Endothelial cell of umbilical vein (primary cell): Measurements from ENCODE around the gene CMSS1. TPM values are rescaled to one million over a fixed set of nuclear protein-coding genes. Genes with fewer than 3 reads are reported as not detected.
"Not testable (repeated sequence)": the region's sequence is repeated elsewhere in the genome, so short reads cannot be mapped to it uniquely, and the experiment has no call there.

ENCODE experiments used
- BruUV-seq: library from RNA; stranded (reverse); fragments of 400-500 nt; replicated peaks from 2 replicates; lab custom pipeline; 2021; lab: Mats Ljungman, UMichigan
- CTCF ChIA-PET: fragments of 300-600, 350-600 bp; sonication (Branson Sonifier 250); formaldehyde crosslinking; loops from one replicate; lab custom pipeline; 2021; ENCODE audit warnings: antibody characterized with exemption, inconsistent platforms; lab: Charles Lee
- POLR2A ChIA-PET: fragments of 300-600, 350-600 bp; sonication (Branson Sonifier 250); formaldehyde crosslinking; loops from one replicate; lab custom pipeline; 2021; ENCODE audit warnings: antibody characterized with exemption, inconsistent platforms; lab: Charles Lee
- DNase-seq: peaks from one replicate; pipeline ENCODE4 v3.0.0-alpha.2; 2011; ENCODE audit warnings: low read depth, low spot score
- FAIRE-seq: peaks from 2 replicates; lab custom pipeline; 2011; peaks lifted over from hg19 to GRCh38; lab: Jason Lieb, UNC
- H2AFZ ChIP-seq: 2 replicates; pipeline ENCODE4 v1.6.0; 2012; ENCODE audit warnings: low read depth, low read length, control low read depth, inconsistent platforms
- H3K27ac ChIP-seq: 2 replicates; pipeline ENCODE4 v1.5.1; 2011; ENCODE audit warnings: low read depth, mild to moderate bottlenecking, control low read depth, low read length, moderate library complexity; ENCODE audit not compliant: insufficient read depth
- H3K27me3 ChIP-seq, 2 experiments: 2 replicates each; pipeline versions ENCODE4 v1.6.0 to v1.6.1; 2011; ENCODE audit warnings: low read length in 2 of 2, mixed read lengths in 1 of 2; ENCODE audit not compliant: control insufficient read depth in 2 of 2, insufficient read depth in 2 of 2
- H3K36me3 ChIP-seq, 2 experiments: 2 replicates in 1 of 2; 3 replicates in 1 of 2; pipeline ENCODE4 v1.5.1; 2011; ENCODE audit warnings: low read length in 2 of 2, mild to moderate bottlenecking in 1 of 2, moderate library complexity in 1 of 2; ENCODE audit not compliant: control insufficient read depth in 2 of 2, insufficient read depth in 2 of 2; ENCODE audit errors: extremely low read depth in 1 of 2
- H3K4me1 ChIP-seq: 3 replicates; pipeline ENCODE4 v1.5.1; 2011; ENCODE audit warnings: mild to moderate bottlenecking, low read length; ENCODE audit not compliant: control insufficient read depth, insufficient read depth; ENCODE audit errors: extremely low read depth
- H3K4me2 ChIP-seq: 2 replicates; pipeline ENCODE4 v1.6.1; 2011; ENCODE audit warnings: low read length, control low read depth, mixed read lengths; ENCODE audit not compliant: insufficient read depth
- H3K4me3 ChIP-seq, 3 experiments: fragments of 200-600 bp in 1 of 3; sonication (generic), shearing (Covaris generic) in 1 of 3; replicated peaks in 1 of 3; 2 replicates each; pipeline ENCODE4 v1.5.1; 2011 to 2016; ENCODE audit warnings: control low read depth in 3 of 3, low read length in 3 of 3, mild to moderate bottlenecking in 2 of 3, inconsistent platforms in 1 of 3, low read depth in 1 of 3, moderate library complexity in 1 of 3; ENCODE audit not compliant: insufficient read depth in 1 of 3
- H3K79me2 ChIP-seq: 2 replicates; pipeline ENCODE4 v1.6.0; 2012; ENCODE audit warnings: low read length, inconsistent platforms; ENCODE audit not compliant: control insufficient read depth, insufficient read depth
- H3K9ac ChIP-seq: replicated peaks from 2 replicates; pipeline ENCODE3; 2011; ENCODE audit warnings: low read length, control low read depth; ENCODE audit not compliant: insufficient read depth; ENCODE audit errors: extremely low read depth
- H3K9me1 ChIP-seq: replicated peaks from 3 replicates; pipeline ENCODE4 v1.6.0; 2011; ENCODE audit warnings: mild to moderate bottlenecking, low read length; ENCODE audit not compliant: control insufficient read depth, insufficient read depth; ENCODE audit errors: extremely low read depth
- H3K9me3 ChIP-seq: replicated peaks from 2 replicates; pipeline ENCODE4 v1.5.1; 2012; ENCODE audit warnings: low read length, inconsistent platforms; ENCODE audit not compliant: control insufficient read depth, insufficient read depth
- H4K20me1 ChIP-seq: replicated peaks from 2 replicates; pipeline ENCODE3; 2011; ENCODE audit warnings: mild to moderate bottlenecking, low read length; ENCODE audit not compliant: control insufficient read depth, insufficient read depth; ENCODE audit errors: extremely low read depth
- CTCF ChIP-seq, 2 donors: IDR thresholded peaks; 1 replicate in 1 of 2; 2 replicates in 1 of 2; pipeline ENCODE4 v1.5.1; 2011; ENCODE audit warnings: low read length in 2 of 2, mild to moderate bottlenecking in 2 of 2, moderate library complexity in 2 of 2, control low read depth in 1 of 2, inconsistent platforms in 1 of 2, low read depth in 1 of 2; ENCODE audit not compliant: insufficient read depth in 1 of 2; ENCODE audit errors: extremely low read depth in 1 of 2
- EZH2 ChIP-seq: IDR thresholded peaks from 2 replicates; pipeline ENCODE4 v1.6.1; 2012; ENCODE audit warnings: borderline replicate concordance, low read depth, mild to moderate bottlenecking, moderate library complexity, low read length, inconsistent platforms; ENCODE audit not compliant: severe bottlenecking
- FOS ChIP-seq: IDR thresholded peaks from 2 replicates; pipeline ENCODE4 v1.6.1; 2011; ENCODE audit warnings: mild to moderate bottlenecking, low read length, moderate library complexity, borderline replicate concordance; ENCODE audit not compliant: insufficient read depth
- GATA2 ChIP-seq: IDR thresholded peaks from 2 replicates; pipeline ENCODE4 v1.7.0; 2011; ENCODE audit warnings: low read depth, mild to moderate bottlenecking, moderate library complexity, mixed read lengths, low read length; ENCODE audit not compliant: insufficient read length, insufficient read depth
- JUN ChIP-seq: IDR thresholded peaks from 2 replicates; pipeline ENCODE4 v1.6.1; 2011; ENCODE audit warnings: borderline replicate concordance, low read depth; ENCODE audit not compliant: insufficient read length, insufficient read depth
- MAX ChIP-seq: IDR thresholded peaks from 2 replicates; pipeline ENCODE4 v1.6.1; 2011; ENCODE audit not compliant: insufficient read depth, insufficient read length
- MYC ChIP-seq: IDR thresholded peaks from one replicate; pipeline ENCODE4 v1.6.1; 2011; ENCODE audit warnings: mild to moderate bottlenecking, low read depth, low read length
- POLR2A ChIP-seq: IDR thresholded peaks from 2 replicates; pipeline ENCODE4 v1.6.1; 2012; ENCODE audit warnings: low read depth, mild to moderate bottlenecking, control low read depth, low read length
- POLR2AphosphoS5 ChIP-seq: IDR thresholded peaks from 2 replicates; pipeline ENCODE4 v1.6.1; 2012; ENCODE audit warnings: low read depth, mild to moderate bottlenecking, control low read depth, low read length, moderate library complexity; ENCODE audit not compliant: insufficient read depth
- dilution Hi-C: fragments of 300-500 bp; cut with MboI; formaldehyde crosslinking; loops from one replicate; pipeline ENCODE4 v1.15.0; 2019; ENCODE audit warnings: low sequenced_read_pairs; ENCODE audit not compliant: extremely low pct_ligation_motif_present
- intact Hi-C: fragments of 100-400 bp; cut with micrococcal nuclease; formaldehyde crosslinking; loops from one replicate; pipeline ENCODE4 v1.10.0; 2022
- polyA plus RNA-seq, 4 experiments: library from polyadenylated mRNA; depleted of rRNA in 3 of 4; stranded (reverse) in 3 of 4; unstranded in 1 of 4; fragments of >200 nt; gene quantifications; 2 replicates each; pipeline versions ENCODE4 v1.2.1 to v1.2.3, GENCODE V29; 2011 to 2012; ENCODE audit warnings: missing spikeins in 1 of 4
- total RNA-seq: library from RNA; stranded (reverse); gene quantifications from 2 replicates; pipeline ENCODE4 v1.2.3, GENCODE V29; 2021

Gene CMSS1
- total and polyA plus RNA-seq, 2 donors (not counting 3 experiments of a cell fraction or from before 2014, with no cell fraction given) = 9.7 to 60.6 TPM

GRCh38 chr3:99839613-99840012 lies 22.0 kb downstream of the CMSS1 start:
- no peak overlapping the region for H3K27ac ChIP-seq
- no peak overlapping the region for H2AFZ ChIP-seq
- FAIRE-seq = no peak
- intact Hi-C loops = no loop called here
- H3K9ac ChIP-seq = no peak overlapping the region
- no TSS peak for BruUV-seq
- no peaks in the 10 kb centered on the region for H3K36me3 ChIP-seq
- H3K79me2 ChIP-seq = peaks cover 31% of the 10 kb centered on the region
- ChIA-PET CTCF (interaction anchor here (3.6 kb wide), 1 partner anchor 415 kb away, joined by 22 read pairs; no protein-coding TSS in a partner anchor), POLR2A (interaction anchor here (0.7 kb wide), 1 partner anchor 33 kb away, joined by 5 read pairs; no protein-coding TSS in a partner anchor)
- H3K4me3 ChIP-seq = no peak overlapping the region
- no peaks in the 10 kb centered on the region for H4K20me1 ChIP-seq
- peaks cover 21% of the 10 kb centered on the region for H3K4me1 ChIP-seq
- H3K27me3 ChIP-seq = no peaks in the 10 kb centered on the region
- dilution Hi-C loops = no loop called here
- H3K9me1 ChIP-seq = no peaks in the 10 kb centered on the region
- no peaks in the 10 kb centered on the region for H3K9me3 ChIP-seq
- TF ChIP-seq CTCF (IDR thresholded peaks at IDR 0.05; ENCODE audit: extremely low read depth in 1 of 2, insufficient read depth in 1 of 2, low read depth in 1 of 2, low read length in 2 of 2) (no peak), POLR2AphosphoS5 (no peak), FOS (no peak), JUN (no peak), GATA2 (no peak), MYC (no peak), MAX (no peak), EZH2 (no peak), POLR2A (no peak)
- H3K4me2 ChIP-seq = no peak overlapping the region
- no peak for DNase-seq

- H3K9ac ChIP-seq, H3K36me3 ChIP-seq, H3K27ac ChIP-seq, H3K4me3 ChIP-seq, H3K27me3 ChIP-seq, H3K4me2 ChIP-seq, dilution Hi-C loops, H4K20me1 ChIP-seq, FAIRE-seq, DNase-seq, H3K9me1 ChIP-seq, POLR2A ChIA-PET, H3K9me3 ChIP-seq, H2AFZ ChIP-seq, BruUV-seq: not testable (repeated sequence)
- H3K4me1 ChIP-seq = peaks cover 19% of the 10 kb centered on the region
- intact Hi-C loops = loop anchor here (2.0 kb wide), 1 partner anchor 199 kb away; no protein-coding TSS in a partner anchor
- CTCF ChIA-PET = interaction anchor here (1.3 to 3.6 kb wide), 3 partner anchors 8 to 412 kb away, joined by 3 to 22 read pairs (median 11); no protein-coding TSS in a partner anchor
- H3K79me2 ChIP-seq = peaks cover 17% of the 10 kb centered on the region
These were observed 24.3 kb downstream of the CMSS1 start for GRCh38 chr3:99841949-99842348.
